Heart left ventricle (tissue), 16 donors: Measurements from ENCODE around the gene LRRC71. TPM values are rescaled to one million over a fixed set of nuclear protein-coding genes. Genes with fewer than 3 reads are reported as not detected.

Source experiments
- ATAC-seq, 4 donors: fragments of 200-7000 bp; cut with Tn5 transposase; one replicate each; pipeline ENCODE4 v1.9.1; 2020 to 2022; ENCODE audit warnings: moderate library complexity in 4 of 4, mild to moderate bottlenecking in 3 of 4, moderate number of reproducible peaks in 1 of 4
- DNase-seq, 5 donors: peaks; one replicate each; pipeline ENCODE4 v3.0.0-alpha.2; 2020
- H3K27ac ChIP-seq, 12 donors: fragments of 200-600 bp; sonication (generic) in 4 of 12; one replicate each; pipeline versions ENCODE4 v1.5.0 to v1.8.0; 2016 to 2022; ENCODE audit warnings: mild to moderate bottlenecking in 2 of 12
- H3K27me3 ChIP-seq, 9 donors: fragments of 200-600 bp; sonication (generic) in 2 of 9; one replicate each; pipeline versions ENCODE4 v1.5.1 to v1.8.0; 2016 to 2022; ENCODE audit warnings: mild to moderate bottlenecking in 3 of 9
- H3K36me3 ChIP-seq, 9 donors: fragments of 200-600 bp; sonication (generic) in 2 of 9; one replicate each; pipeline versions ENCODE4 v1.5.0 to v1.8.0; 2018 to 2022; ENCODE audit warnings: mild to moderate bottlenecking in 2 of 9
- H3K4me1 ChIP-seq, 12 donors: fragments of 200-600 bp; sonication (generic) in 4 of 12; one replicate each; pipeline versions ENCODE4 v1.5.0 to v1.8.0; 2016 to 2022; ENCODE audit warnings: mild to moderate bottlenecking in 3 of 12
- H3K4me3 ChIP-seq, 12 donors: fragments of 200-600 bp; sonication (generic) in 4 of 12; one replicate each; pipeline versions ENCODE4 v1.5.0 to v1.8.0; 2017 to 2022; ENCODE audit warnings: mild to moderate bottlenecking in 9 of 12, moderate library complexity in 4 of 12
- H3K9me3 ChIP-seq, 12 donors: fragments of 200-600 bp; sonication (generic) in 4 of 12; one replicate each; pipeline versions ENCODE4 v1.5.0 to v1.8.0; 2016 to 2022; ENCODE audit warnings: mild to moderate bottlenecking in 1 of 12
- CTCF ChIP-seq, 12 donors: fragments of 200-600 bp; sonication (generic) in 4 of 12; IDR thresholded peaks; one replicate each; pipeline versions ENCODE4 v1.5.0 to v1.8.0; 2018 to 2022; ENCODE audit warnings: antibody characterized with exemption in 12 of 12, mild to moderate bottlenecking in 5 of 12
- POLR2A ChIP-seq, 2 donors: fragments of 450-650 bp; IDR thresholded peaks; one replicate each; pipeline ENCODE4 v1.6.1; 2017; ENCODE audit warnings: antibody characterized with exemption in 2 of 2, mild to moderate bottlenecking in 2 of 2, moderate library complexity in 2 of 2
- WGBS, 4 donors: extraction: QIAGEN DNeasy Blood & Tissue Kit in 2 of 4; methylation state at CpG; one replicate each; pipeline versions ENCODE4 v1.1.5 to v1.1.7; 2013 to 2018; 5-methylcytosine and 5-hydroxymethylcytosine counted together
- intact Hi-C, 10 donors: fragments of 100-400 bp; cut with DNase I; formaldehyde crosslinking; loops; one replicate each; pipeline versions ENCODE4 v1.11.1 to v1.14.2; 2022
- polyA plus RNA-seq, 2 donors: library from polyadenylated mRNA; stranded (reverse); fragments of 200-250 nt; gene quantifications; one replicate each; pipeline ENCODE4 v1.2.3, GENCODE V29; 2013
- total RNA-seq, 9 donors: library from RNA; depleted of rRNA in 2 of 9; stranded (reverse); fragments of >200 nt in 2 of 9; fragmentation: NEBNext Ultra II Directional in 3 of 9; extraction: Animal tissue kit (Norgen Biotek cat#: 25700) in 3 of 9; gene quantifications; one replicate each; pipeline versions ENCODE4 v1.1.0 to v1.2.4, GENCODE V29; 2016 to 2023
- donor health status: ischemic (EF 13 %, LVEDD 7.1; RV severe dilation, severe dysfunction).
- donor health status: healthy with polysubstance abuse.
- donor health status: DM: no; HTN: yes; CAD: no.
- donor health status: DM: no; HTN: no; CAD: no.
- donor health status: ischemic (EF 25% LVEDD 6.9; RV normal size, moderate dysfunction).
- donor health status: ischemic (EF 25% LVEDD 5.7; RV mildly dilated, moderate dysfunction).
- donor health status: healthy.
- donor health status: DM: yes; HTN: yes; CAD: no.
- donor health status: ischemic (EF 35%, LVEDD 5.7; RV mildly dilated, moderate dysfunction).
- donor health status: nonischemic (EF 11% LVEDD 7.7; RV severe dilation, severe dysfunction).
- donor health status: DM: yes; HTN: yes; CAD: no.
- donor health status: PGD.
- donor health status: ischemic (EF 29% LVEDD 5.4; RV normal size, mild dysfunction).
- donor health status: nonischemic (EF 23%, LVEDD 6.1; RV moderate dilation, normal function).

Gene LRRC71
- total and polyA plus RNA-seq, 11 donors, result 0.06 to 0.42 (median 0.27) TPM; not detected in 8

- WGBS, 4 donors, result 81 to 86% (median 84%) methylated on average over 10 of the region's 10 CpGs
- Histone ChIP-seq H3K4me3 (no peak overlapping the region), H3K27ac (no peak overlapping the region), H3K4me1 (peaks cover 0 to 2% (median 0%) of the 10 kb centered on the region in 12 donors), H3K9me3 (no peaks in the 10 kb centered on the region), H3K27me3 (no peaks in the 10 kb centered on the region), H3K36me3 (peaks cover 0 to 80% (median 66%) of the 10 kb centered on the region in 9 donors)
- DNase-seq (no peak), ATAC-seq (no peak)
- intact Hi-C loops, result no loop called here
- TF ChIP-seq CTCF (IDR thresholded peaks at IDR 0.05) (no peak), POLR2A (IDR thresholded peaks at IDR 0.05) (no peak)
Measured at GRCh38 chr1:156936721-156937220, 16.3 kb downstream of the LRRC71 start.

GRCh38 chr1:156937883-156938282 lies 17.5 kb downstream of the LRRC71 start:
- H3K4me1 ChIP-seq, result no peaks in the 10 kb centered on the region
- TF ChIP-seq CTCF (IDR thresholded peaks at IDR 0.05), result no peak
- H3K27me3 ChIP-seq, result no peaks in the 10 kb centered on the region
- intact Hi-C loops, result no loop called here
- no peaks in the 10 kb centered on the region for H3K9me3 ChIP-seq
- peaks cover 0 to 91% (median 77%) of the 10 kb centered on the region in 9 donors for H3K36me3 ChIP-seq
- WGBS, 4 donors, result 76 to 79% (median 77%) methylated on average over 8 of the region's 8 CpGs
- H3K4me3 ChIP-seq, result no peak overlapping the region
- H3K27ac ChIP-seq, result no peak overlapping the region
- no peak for DNase-seq
- ATAC-seq, result no peak

GRCh38 chr1:156938813-156939212 lies 18.4 kb downstream of the LRRC71 start:
- intact Hi-C loops, result no loop called here
- no peak for TF ChIP-seq CTCF (IDR thresholded peaks at IDR 0.05)
- no peak for TF ChIP-seq POLR2A (IDR thresholded peaks at IDR 0.05)
- H3K4me3 ChIP-seq, result no peak overlapping the region
- peaks cover 0 to 100% (median 87%) of the 10 kb centered on the region in 9 donors for H3K36me3 ChIP-seq
- H3K27me3 ChIP-seq, result no peaks in the 10 kb centered on the region
- no peak for ATAC-seq
- no peaks in the 10 kb centered on the region for H3K4me1 ChIP-seq
- H3K9me3 ChIP-seq, result no peaks in the 10 kb centered on the region
- WGBS, 4 donors, result 84 to 87% (median 85%) methylated on average over 7 of the region's 7 CpGs
- H3K27ac ChIP-seq, result no peak overlapping the region
- no peak for DNase-seq

- H3K9me3 ChIP-seq, result no peaks in the 10 kb centered on the region
- H3K4me1 ChIP-seq, result no peaks in the 10 kb centered on the region
- no peak for TF ChIP-seq POLR2A (IDR thresholded peaks at IDR 0.05)
- DNase-seq, result no peak
- peaks cover 0 to 100% (median 93%) of the 10 kb centered on the region in 9 donors for H3K36me3 ChIP-seq
- peak in 1 of 4 donors; percentile 9 for ATAC-seq
- WGBS, 4 donors, result 88 to 91% (median 89%) methylated on average over 13 of the region's 13 CpGs
- intact Hi-C loops, result no loop called here
- H3K4me3 ChIP-seq, result no peak overlapping the region
- H3K27me3 ChIP-seq, result no peaks in the 10 kb centered on the region
- no peak overlapping the region for H3K27ac ChIP-seq
Measured at GRCh38 chr1:156939786-156940334, 19.4 kb downstream of the LRRC71 start.

- no peak for ATAC-seq
Measured at GRCh38 chr1:156941675-156942074, 21.2 kb downstream of the LRRC71 start.

More at GRCh38 chr1:156941675-156942074, 21.2 kb downstream of the LRRC71 start:
- Histone ChIP-seq H3K9me3 (no peaks in the 10 kb centered on the region), H3K36me3 (peaks cover 0 to 100% (median 97%) of the 10 kb centered on the region in 9 donors), H3K27me3 (no peaks in the 10 kb centered on the region), H3K4me3 (no peak overlapping the region), H3K27ac (no peak overlapping the region), H3K4me1 (no peaks in the 10 kb centered on the region)
- intact Hi-C loops, result no loop called here
- TF ChIP-seq POLR2A (IDR thresholded peaks at IDR 0.05) (no peak), CTCF (IDR thresholded peaks at IDR 0.05) (no peak)
- 89 to 93% (median 90%) methylated on average over 10 of the region's 10 CpGs for WGBS, 4 donors
- DNase-seq, result peak in 1 of 5 donors; percentile 9
